K562 (cell line): ENCODE measurements around the gene ERVK3-1.

Experiments used
- CHCHD3 ChIP-seq: fragments of 250-450 bp; sonication (Bioruptor Pico); IDR thresholded peaks from 2 replicates; pipeline ENCODE4 v2.1.2; 2022; ENCODE audit warnings: mild to moderate bottlenecking
- CHD4 ChIP-seq: fragments of 200-600 bp; sonication (generic); IDR thresholded peaks from 3 replicates; pipeline ENCODE4 v1.6.1; 2012; ENCODE audit warnings: low read depth, mild to moderate bottlenecking, mixed read lengths, low read length, inconsistent platforms; ENCODE audit not compliant: insufficient read depth, insufficient replicate concordance, poor library complexity, severe bottlenecking
- ERF ChIP-seq: fragments of 450-650 bp; formaldehyde crosslinking; IDR thresholded peaks from 2 replicates; pipeline ENCODE4 v1.4.0; 2020; ENCODE audit warnings: mild to moderate bottlenecking, mixed read lengths
- HNRNPL ChIP-seq: fragments of 200-400 bp; formaldehyde crosslinking; IDR thresholded peaks from 2 replicates; pipeline ENCODE4 v1.6.1; 2017; ENCODE audit warnings: low read depth, mild to moderate bottlenecking, low read length
- MTA3 ChIP-seq: fragments of 450-650 bp; formaldehyde crosslinking; IDR thresholded peaks from 2 replicates; pipeline ENCODE4 v1.6.1; 2017; ENCODE audit warnings: mild to moderate bottlenecking, borderline replicate concordance
- RNF2 ChIP-seq: sonication (generic); IDR thresholded peaks from 2 replicates; pipeline ENCODE4 v1.6.1; 2016
- SREBF2 ChIP-seq: sonication (generic); formaldehyde crosslinking; IDR thresholded peaks from 2 replicates; pipeline ENCODE4 v1.4.0; 2020; ENCODE audit warnings: mild to moderate bottlenecking, missing genetic modification reagents
- TF ChIP-seq, protein P1 (sequence below), 2 experiments: fragments of 450-650 bp in 1 of 2; IDR thresholded peaks; 2 replicates each; pipeline ENCODE4 v1.6.1; 2011 to 2017; ENCODE audit warnings: low read depth in 2 of 2, antibody characterized with exemption in 1 of 2, borderline replicate concordance in 1 of 2, low read length in 1 of 2, mild to moderate bottlenecking in 1 of 2, mixed read lengths in 1 of 2; ENCODE audit not compliant: control insufficient read depth in 1 of 2
- TF ChIP-seq, protein P2 (sequence below): IDR thresholded peaks from 2 replicates; pipeline ENCODE4 v1.6.1; 2012; ENCODE audit warnings: low read depth, low read length, improper control_type of control experiment, borderline replicate concordance
- TF ChIP-seq, protein P3 (sequence below), 3 experiments: IDR thresholded peaks in 2 of 3; conservative IDR thresholded peaks in 1 of 3; 2 replicates each; pipeline ENCODE4 v1.5.1; 2011 to 2012; ENCODE audit warnings: low read length in 3 of 3, mild to moderate bottlenecking in 3 of 3, control low read depth in 2 of 3, improper control_type of control experiment in 1 of 3, inconsistent platforms in 1 of 3, low read depth in 1 of 3, mixed read lengths in 1 of 3, moderate library complexity in 1 of 3; ENCODE audit not compliant: insufficient read depth in 2 of 3
- TF ChIP-seq, protein P4 (sequence below): sonication (generic); formaldehyde crosslinking; IDR thresholded peaks from 2 replicates; pipeline ENCODE4 v1.8.0; 2022; ENCODE audit warnings: missing genetic modification reagents, mild to moderate bottlenecking, borderline replicate concordance

DNA sequence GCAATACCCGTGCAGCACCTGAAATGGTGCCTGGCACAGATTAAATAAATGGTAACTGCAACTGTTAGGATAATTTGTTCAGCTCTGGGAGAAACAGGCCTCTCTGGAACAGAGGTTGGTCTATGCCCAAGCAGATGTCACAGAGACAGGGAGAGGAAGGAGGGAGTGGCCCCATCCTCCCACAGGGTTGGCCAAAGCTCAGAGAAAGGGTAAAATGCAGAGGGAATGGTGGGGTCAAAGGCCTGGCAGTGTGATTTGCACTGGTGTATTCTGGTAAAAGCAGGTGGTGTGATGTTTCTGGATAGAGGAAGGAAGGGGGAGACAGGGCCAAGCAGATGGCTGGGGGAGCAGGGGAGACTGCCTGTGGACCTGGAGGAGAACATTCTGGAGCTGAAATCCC, 31.0 kb downstream of the ERVK3-1 start:
- TF ChIP-seq CHD4: no peak
- TF ChIP-seq SREBF2 (CRISPR knock-in tag): no peak
- no peak for TF ChIP-seq MTA3
- no peak for TF ChIP-seq CHCHD3 (CRISPR knock-in tag)
- TF ChIP-seq, protein P1, sequence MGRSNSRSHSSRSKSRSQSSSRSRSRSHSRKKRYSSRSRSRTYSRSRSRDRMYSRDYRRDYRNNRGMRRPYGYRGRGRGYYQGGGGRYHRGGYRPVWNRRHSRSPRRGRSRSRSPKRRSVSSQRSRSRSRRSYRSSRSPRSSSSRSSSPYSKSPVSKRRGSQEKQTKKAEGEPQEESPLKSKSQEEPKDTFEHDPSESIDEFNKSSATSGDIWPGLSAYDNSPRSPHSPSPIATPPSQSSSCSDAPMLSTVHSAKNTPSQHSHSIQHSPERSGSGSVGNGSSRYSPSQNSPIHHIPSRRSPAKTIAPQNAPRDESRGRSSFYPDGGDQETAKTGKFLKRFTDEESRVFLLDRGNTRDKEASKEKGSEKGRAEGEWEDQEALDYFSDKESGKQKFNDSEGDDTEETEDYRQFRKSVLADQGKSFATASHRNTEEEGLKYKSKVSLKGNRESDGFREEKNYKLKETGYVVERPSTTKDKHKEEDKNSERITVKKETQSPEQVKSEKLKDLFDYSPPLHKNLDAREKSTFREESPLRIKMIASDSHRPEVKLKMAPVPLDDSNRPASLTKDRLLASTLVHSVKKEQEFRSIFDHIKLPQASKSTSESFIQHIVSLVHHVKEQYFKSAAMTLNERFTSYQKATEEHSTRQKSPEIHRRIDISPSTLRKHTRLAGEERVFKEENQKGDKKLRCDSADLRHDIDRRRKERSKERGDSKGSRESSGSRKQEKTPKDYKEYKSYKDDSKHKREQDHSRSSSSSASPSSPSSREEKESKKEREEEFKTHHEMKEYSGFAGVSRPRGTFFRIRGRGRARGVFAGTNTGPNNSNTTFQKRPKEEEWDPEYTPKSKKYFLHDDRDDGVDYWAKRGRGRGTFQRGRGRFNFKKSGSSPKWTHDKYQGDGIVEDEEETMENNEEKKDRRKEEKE (IDR thresholded peaks at IDR 0.05; ENCODE audit: borderline replicate concordance in 1 of 2, control insufficient read depth in 1 of 2, low read depth in 2 of 2, low read length in 1 of 2): no peak
- TF ChIP-seq ERF: no peak
- TF ChIP-seq, protein P2, sequence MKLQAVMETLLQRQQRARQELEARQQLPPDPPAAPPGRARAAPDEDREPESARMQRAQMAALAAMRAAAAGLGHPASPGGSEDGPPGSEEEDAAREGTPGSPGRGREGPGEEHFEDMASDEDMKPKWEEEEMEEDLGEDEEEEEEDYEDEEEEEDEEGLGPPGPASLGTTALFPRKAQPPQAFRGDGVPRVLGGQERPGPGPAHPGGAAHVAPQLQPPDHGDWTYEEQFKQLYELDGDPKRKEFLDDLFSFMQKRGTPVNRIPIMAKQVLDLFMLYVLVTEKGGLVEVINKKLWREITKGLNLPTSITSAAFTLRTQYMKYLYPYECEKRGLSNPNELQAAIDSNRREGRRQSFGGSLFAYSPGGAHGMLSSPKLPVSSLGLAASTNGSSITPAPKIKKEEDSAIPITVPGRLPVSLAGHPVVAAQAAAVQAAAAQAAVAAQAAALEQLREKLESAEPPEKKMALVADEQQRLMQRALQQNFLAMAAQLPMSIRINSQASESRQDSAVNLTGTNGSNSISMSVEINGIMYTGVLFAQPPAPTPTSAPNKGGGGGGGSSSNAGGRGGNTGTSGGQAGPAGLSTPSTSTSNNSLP: no peak
- TF ChIP-seq HNRNPL: no peak
- TF ChIP-seq, protein P3, sequence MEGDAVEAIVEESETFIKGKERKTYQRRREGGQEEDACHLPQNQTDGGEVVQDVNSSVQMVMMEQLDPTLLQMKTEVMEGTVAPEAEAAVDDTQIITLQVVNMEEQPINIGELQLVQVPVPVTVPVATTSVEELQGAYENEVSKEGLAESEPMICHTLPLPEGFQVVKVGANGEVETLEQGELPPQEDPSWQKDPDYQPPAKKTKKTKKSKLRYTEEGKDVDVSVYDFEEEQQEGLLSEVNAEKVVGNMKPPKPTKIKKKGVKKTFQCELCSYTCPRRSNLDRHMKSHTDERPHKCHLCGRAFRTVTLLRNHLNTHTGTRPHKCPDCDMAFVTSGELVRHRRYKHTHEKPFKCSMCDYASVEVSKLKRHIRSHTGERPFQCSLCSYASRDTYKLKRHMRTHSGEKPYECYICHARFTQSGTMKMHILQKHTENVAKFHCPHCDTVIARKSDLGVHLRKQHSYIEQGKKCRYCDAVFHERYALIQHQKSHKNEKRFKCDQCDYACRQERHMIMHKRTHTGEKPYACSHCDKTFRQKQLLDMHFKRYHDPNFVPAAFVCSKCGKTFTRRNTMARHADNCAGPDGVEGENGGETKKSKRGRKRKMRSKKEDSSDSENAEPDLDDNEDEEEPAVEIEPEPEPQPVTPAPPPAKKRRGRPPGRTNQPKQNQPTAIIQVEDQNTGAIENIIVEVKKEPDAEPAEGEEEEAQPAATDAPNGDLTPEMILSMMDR (IDR thresholded peaks at IDR 0.05 in 2 of 3, conservative IDR thresholded peaks at IDR 0.05 in 1 of 3; ENCODE audit: insufficient read depth in 2 of 3, low read depth in 1 of 3, low read length in 3 of 3): no peak
- no peak for TF ChIP-seq RNF2
- TF ChIP-seq, protein P4, sequence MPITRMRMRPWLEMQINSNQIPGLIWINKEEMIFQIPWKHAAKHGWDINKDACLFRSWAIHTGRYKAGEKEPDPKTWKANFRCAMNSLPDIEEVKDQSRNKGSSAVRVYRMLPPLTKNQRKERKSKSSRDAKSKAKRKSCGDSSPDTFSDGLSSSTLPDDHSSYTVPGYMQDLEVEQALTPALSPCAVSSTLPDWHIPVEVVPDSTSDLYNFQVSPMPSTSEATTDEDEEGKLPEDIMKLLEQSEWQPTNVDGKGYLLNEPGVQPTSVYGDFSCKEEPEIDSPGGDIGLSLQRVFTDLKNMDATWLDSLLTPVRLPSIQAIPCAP (CRISPR knock-in tag): no peak
